Spleen (tissue), 11 donors: ENCODE data around the gene ARPC4. TPM values are rescaled to one million over a fixed set of nuclear protein-coding genes. Genes with fewer than 3 reads are reported as not detected.

ENCODE experiments used
- DNase-seq: peaks from one replicate; pipeline ENCODE4 v3.0.0-alpha.2; 2020
- H3K27ac ChIP-seq, 8 donors: fragments of 200-600 bp; sonication (generic) in 7 of 8; 1 replicate in 4 of 8; 2 replicates in 4 of 8; pipeline versions ENCODE4 v1.5.0 to v1.8.0; 2016 to 2021; ENCODE audit warnings: inconsistent platforms in 4 of 8, mild to moderate bottlenecking in 4 of 8, moderate library complexity in 1 of 8
- H3K27me3 ChIP-seq, 7 donors: fragments of 200-600 bp; sonication (generic) in 6 of 7; replicated peaks in 1 of 7; 1 replicate in 4 of 7; 2 replicates in 3 of 7; pipeline versions ENCODE4 v1.5.0 to v1.8.0; 2016 to 2021; ENCODE audit warnings: inconsistent platforms in 3 of 7, mild to moderate bottlenecking in 1 of 7
- H3K36me3 ChIP-seq, 6 donors: fragments of 200-600 bp; sonication (generic) in 5 of 6; 1 replicate in 4 of 6; 2 replicates in 2 of 6; pipeline versions ENCODE4 v1.5.0 to v1.8.0; 2016 to 2021; ENCODE audit warnings: inconsistent platforms in 2 of 6
- H3K4me1 ChIP-seq, 6 donors: fragments of 200-600 bp; sonication (generic) in 5 of 6; 1 replicate in 3 of 6; 2 replicates in 3 of 6; pipeline versions ENCODE4 v1.5.0 to v1.8.0; 2016 to 2021; ENCODE audit warnings: inconsistent platforms in 3 of 6
- H3K4me3 ChIP-seq, 8 donors: fragments of 200-600 bp; sonication (generic) in 7 of 8; 1 replicate in 4 of 8; 2 replicates in 4 of 8; pipeline versions ENCODE4 v1.5.0 to v1.8.0; 2016 to 2021; ENCODE audit warnings: inconsistent platforms in 4 of 8, mild to moderate bottlenecking in 4 of 8, moderate library complexity in 2 of 8
- H3K9me3 ChIP-seq, 8 donors: fragments of 200-600 bp; sonication (generic) in 7 of 8; 1 replicate in 4 of 8; 2 replicates in 4 of 8; pipeline versions ENCODE4 v1.5.0 to v1.8.0; 2016 to 2021; ENCODE audit warnings: inconsistent platforms in 4 of 8
- POLR2A ChIP-seq, 3 donors: fragments of 450-650 bp; IDR thresholded peaks; one replicate each; pipeline ENCODE4 v1.5.1; 2017; ENCODE audit warnings: antibody characterized with exemption in 3 of 3, mild to moderate bottlenecking in 1 of 3
- POLR2AphosphoS5 ChIP-seq, 3 donors: sonication (generic); formaldehyde crosslinking; IDR thresholded peaks; one replicate each; pipeline ENCODE4 v1.5.1; 2017; ENCODE audit warnings: antibody characterized with exemption in 3 of 3
- WGBS, 5 donors: extraction: QIAGEN DNeasy Blood & Tissue Kit in 3 of 5; methylation state at CpG; one replicate each; pipeline versions ENCODE4 v1.1.5 to v1.1.7; 2013 to 2018; 5-methylcytosine and 5-hydroxymethylcytosine counted together
- intact Hi-C: fragments of 100-400 bp; cut with DNase I; formaldehyde crosslinking; loops from one replicate; pipeline ENCODE4 v1.15.0; 2023; ENCODE audit warnings: low total_unique reads
- polyA plus RNA-seq, 3 donors: library from polyadenylated mRNA; stranded (reverse); fragments of 200-250 nt; gene quantifications; one replicate each; pipeline ENCODE4 v1.2.1, GENCODE V29; 2013
- total RNA-seq, 7 donors: library from RNA; depleted of rRNA in 3 of 7; stranded (reverse); fragments of >200 nt in 3 of 7; fragmentation: NEBNext Ultra II Directional in 4 of 7; extraction: Animal tissue kit (Norgen Biotek cat#: 25700) in 4 of 7; gene quantifications; one replicate each; pipeline versions ENCODE4 v1.1.0 to v1.2.1, GENCODE V29; 2016 to 2021
- TF ChIP-seq, protein P1 (sequence below), 11 experiments: fragments of 200-600 bp in 7 of 11; fragments of 450-650 bp in 4 of 11; sonication (generic) in 4 of 11; IDR thresholded peaks in 8 of 11; conservative IDR thresholded peaks in 3 of 11; 1 replicate in 7 of 11; 2 replicates in 4 of 11; pipeline versions ENCODE4 v1.4.0 to v1.8.0; 2016 to 2021; ENCODE audit warnings: antibody characterized with exemption in 11 of 11, inconsistent platforms in 4 of 11, mild to moderate bottlenecking in 1 of 11
- donor health status: healthy with polysubstance abuse.
- donor health status: DM: no; HTN: no; CAD: no; lungs with moderate emphysema.
- donor health status: DM: no; HTN: no; CAD: no.
- donor health status: Bipolar disorder and iron deficiency.
- donor health status: healthy.
- donor health status: DM: no; HTN: no; CAD: no.
- donor health status: DM: yes; HTN: yes; CAD: no.

ARPC4 gene
- total and polyA plus RNA-seq, 10 donors = 98.9 to 238 (median 185) TPM

DNA sequence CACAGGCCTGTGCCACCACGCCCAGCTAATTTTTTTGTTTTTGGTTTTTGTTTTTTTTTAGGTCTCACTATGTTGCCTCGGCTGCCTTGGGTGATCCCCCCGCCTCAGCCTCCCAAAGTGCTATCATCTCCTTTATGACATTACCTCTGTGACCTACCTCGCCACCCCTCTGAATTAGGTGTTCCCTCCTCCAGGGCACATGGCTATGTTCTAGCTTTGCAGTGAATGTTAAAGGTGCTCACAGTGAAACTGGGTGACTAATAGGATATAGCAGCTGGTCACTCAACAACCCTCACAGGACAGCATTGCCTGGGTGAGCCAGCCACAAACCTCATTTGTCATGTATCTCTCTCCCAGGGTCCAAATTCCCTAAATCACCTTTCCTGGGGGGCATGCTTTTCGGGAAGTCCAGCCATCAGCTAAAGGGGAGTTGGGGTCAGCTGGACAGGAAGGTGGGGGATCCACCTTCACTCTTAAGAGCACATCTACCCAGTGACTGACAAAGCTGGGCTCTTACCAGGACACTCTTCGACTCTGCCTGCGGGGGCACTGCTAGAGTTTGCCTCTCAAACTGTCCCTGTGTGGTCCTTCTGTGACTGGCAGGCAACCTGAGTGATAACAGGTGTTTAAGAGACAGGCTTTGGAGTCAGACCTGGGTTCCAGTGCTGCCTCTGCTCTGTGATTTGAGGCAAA is 15.6 kb downstream of the ARPC4 start:
- DNase-seq = peak; percentile 24
- H3K4me1 ChIP-seq = peaks cover 4 to 58% (median 31%) of the 10 kb centered on the region in 6 donors
- H3K27me3 ChIP-seq = no peaks in the 10 kb centered on the region
- WGBS, 5 donors = 52 to 66% (median 61%) methylated on average over 7 of the region's 7 CpGs
- H3K27ac ChIP-seq = peak overlapping the region; percentile 91 to 97 (median 94)
- TF ChIP-seq POLR2AphosphoS5 (IDR thresholded peaks at IDR 0.05) (no peak), POLR2A (IDR thresholded peaks at IDR 0.05) (no peak)
- TF ChIP-seq, protein P1, sequence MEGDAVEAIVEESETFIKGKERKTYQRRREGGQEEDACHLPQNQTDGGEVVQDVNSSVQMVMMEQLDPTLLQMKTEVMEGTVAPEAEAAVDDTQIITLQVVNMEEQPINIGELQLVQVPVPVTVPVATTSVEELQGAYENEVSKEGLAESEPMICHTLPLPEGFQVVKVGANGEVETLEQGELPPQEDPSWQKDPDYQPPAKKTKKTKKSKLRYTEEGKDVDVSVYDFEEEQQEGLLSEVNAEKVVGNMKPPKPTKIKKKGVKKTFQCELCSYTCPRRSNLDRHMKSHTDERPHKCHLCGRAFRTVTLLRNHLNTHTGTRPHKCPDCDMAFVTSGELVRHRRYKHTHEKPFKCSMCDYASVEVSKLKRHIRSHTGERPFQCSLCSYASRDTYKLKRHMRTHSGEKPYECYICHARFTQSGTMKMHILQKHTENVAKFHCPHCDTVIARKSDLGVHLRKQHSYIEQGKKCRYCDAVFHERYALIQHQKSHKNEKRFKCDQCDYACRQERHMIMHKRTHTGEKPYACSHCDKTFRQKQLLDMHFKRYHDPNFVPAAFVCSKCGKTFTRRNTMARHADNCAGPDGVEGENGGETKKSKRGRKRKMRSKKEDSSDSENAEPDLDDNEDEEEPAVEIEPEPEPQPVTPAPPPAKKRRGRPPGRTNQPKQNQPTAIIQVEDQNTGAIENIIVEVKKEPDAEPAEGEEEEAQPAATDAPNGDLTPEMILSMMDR (IDR thresholded peaks at IDR 0.05 in 8 of 11, conservative IDR thresholded peaks at IDR 0.05 in 3 of 11) = peak in 5 of 11 experiments; percentile 7 to 31 (median 17)
- H3K4me3 ChIP-seq = peak overlapping the region in 1 of 8 donors; percentile 86
- peaks cover 0 to 76% (median 40%) of the 10 kb centered on the region in 6 donors for H3K36me3 ChIP-seq
- no peaks in the 10 kb centered on the region for H3K9me3 ChIP-seq
- intact Hi-C loops = no loop called here

DNA sequence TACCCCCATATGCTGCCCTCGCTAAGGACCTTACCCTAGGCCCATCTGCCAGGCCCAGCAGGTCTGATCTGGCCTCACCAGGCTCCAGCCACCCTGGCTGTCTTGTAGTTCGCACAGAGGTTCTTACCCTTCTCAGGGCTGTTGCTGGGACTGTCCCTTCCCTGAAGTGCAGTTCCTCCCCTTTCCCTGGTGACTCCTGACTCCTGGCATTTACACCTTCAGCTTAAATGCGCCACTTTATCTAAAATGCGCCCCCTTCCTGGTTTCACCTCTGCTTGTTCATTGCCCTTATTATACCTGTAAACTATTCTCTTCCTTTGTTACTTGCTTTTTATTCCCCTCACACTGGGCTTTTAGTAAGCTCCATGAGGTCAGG is 16.3 kb downstream of the ARPC4 start:
- H3K27me3 ChIP-seq = no peaks in the 10 kb centered on the region
- WGBS, 5 donors = 72 to 78% (median 76%) methylated on average over 4 of the region's 4 CpGs

DNA sequence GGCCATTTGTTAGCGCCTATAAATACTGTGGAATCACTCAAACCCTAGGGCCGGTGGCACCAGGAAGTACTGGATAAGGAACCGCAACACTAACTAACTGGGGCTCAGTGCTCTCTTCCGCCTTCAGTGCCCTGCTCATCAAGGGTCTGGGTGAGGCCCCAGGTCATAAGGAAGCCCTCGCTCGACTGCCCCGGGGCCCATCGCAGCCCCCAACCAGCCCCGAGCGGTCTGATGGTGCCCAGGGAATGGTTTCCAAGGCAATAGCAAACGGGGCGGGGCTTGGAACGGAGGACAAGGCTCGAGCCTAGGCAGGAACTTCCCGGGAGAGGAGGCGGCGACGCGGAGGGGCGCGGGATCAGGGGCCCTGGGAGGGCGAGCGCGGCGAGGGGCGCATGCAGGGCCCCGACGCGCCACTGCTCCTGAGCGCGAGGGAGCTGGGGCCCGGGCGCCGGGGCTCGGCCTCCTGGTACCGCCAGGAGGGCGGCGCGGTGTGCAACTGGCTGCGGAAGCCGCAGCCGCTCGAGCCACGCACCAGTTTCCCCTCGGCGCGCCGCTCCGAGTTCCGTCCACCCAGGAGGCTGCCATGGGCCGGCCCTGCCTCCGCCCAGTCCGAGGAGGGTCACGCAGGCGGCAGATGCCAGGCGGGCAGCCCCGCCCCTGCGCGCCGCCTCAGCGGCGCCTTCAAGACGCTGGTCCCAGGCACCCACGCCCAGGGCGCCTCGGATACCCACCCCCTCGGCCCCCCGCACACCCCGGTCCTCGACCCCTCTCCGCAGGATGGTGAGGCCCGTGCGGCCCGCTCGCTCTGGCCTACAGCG is 16.9 kb downstream of the ARPC4 start, which contains the start of gene TTLL3:
TTLL3 (plus strand) TSS at position 648 of the 818 bp plus-strand sequence. CDS start 400 bp downstream, outside the sequence.
- DNase-seq = peak; percentile 94
- Histone ChIP-seq H3K27ac (peak within 1 kb of the TSS; percentile 91 to 97 (median 94)), H3K9me3 (no peaks in the 10 kb centered on the region), H3K4me1 (peaks cover 4 to 58% (median 31%) of the 10 kb centered on the region in 6 donors), H3K27me3 (no peaks in the 10 kb centered on the region), H3K36me3 (peaks cover 0 to 76% (median 27%) of the 10 kb centered on the region in 6 donors), H3K4me3 (peak within 1 kb of the TSS; percentile 53 to 86 (median 70))
- intact Hi-C loops = no loop called here
- WGBS, 5 donors = 0 to 3% (median 1%) methylated on average over 31 to 76 of the region's 76 CpGs
- TF ChIP-seq POLR2AphosphoS5 (IDR thresholded peaks at IDR 0.05) (peak; percentile 76 to 90 (median 85)), POLR2A (IDR thresholded peaks at IDR 0.05) (peak in 2 of 3 donors; percentile 3 to 47)
- TF ChIP-seq, protein P1 (IDR thresholded peaks at IDR 0.05 in 8 of 11, conservative IDR thresholded peaks at IDR 0.05 in 3 of 11) = no peak

More for the DNA sequence above, 16.3 kb downstream of the ARPC4 start:
- TF ChIP-seq POLR2AphosphoS5 (IDR thresholded peaks at IDR 0.05) = no peak
- TF ChIP-seq POLR2A (IDR thresholded peaks at IDR 0.05) = no peak
- TF ChIP-seq, protein P1 (IDR thresholded peaks at IDR 0.05 in 8 of 11, conservative IDR thresholded peaks at IDR 0.05 in 3 of 11) = no peak
- DNase-seq = no peak
- peak overlapping the region; percentile 91 to 97 (median 94) for H3K27ac ChIP-seq
- intact Hi-C loops = no loop called here
- no peaks in the 10 kb centered on the region for H3K9me3 ChIP-seq
- peak overlapping the region in 7 of 8 donors; percentile 54 to 86 (median 71) for H3K4me3 ChIP-seq
- peaks cover 0 to 76% (median 33%) of the 10 kb centered on the region in 6 donors for H3K36me3 ChIP-seq
- peaks cover 4 to 58% (median 31%) of the 10 kb centered on the region in 6 donors for H3K4me1 ChIP-seq
